Esophagus mucosa (tissue), 1 donor: ENCODE data around the gene FAM111B. TPM values are rescaled to one million over a fixed set of nuclear protein-coding genes. Genes with fewer than 3 reads are reported as not detected.
"Not testable (repeated sequence)": the region's sequence is repeated elsewhere in the genome, so short reads cannot be mapped to it uniquely, and the experiment has no call there.

Source experiments
- ATAC-seq: fragments of 200-7000 bp; cut with Tn5 transposase; one replicate; pipeline ENCODE4 v1.9.1; 2020
- total RNA-seq: library from RNA; stranded (reverse); gene quantifications from one replicate; pipeline ENCODE4 v1.2.4, GENCODE V29; 2023
- donor health status: DM: yes; HTN: yes; CAD: no.

Gene FAM111B
- total RNA-seq, 1 donor from 2014 or later = 9.6 TPM

GRCh38 chr11:59097938-59098337 lies 9.1 kb upstream of the FAM111B start:
- ATAC-seq = peak; percentile 25

- ATAC-seq = peak; percentile 46
Measured at GRCh38 chr11:59102259-59102765, 4.7 kb upstream of the FAM111B start.

- not testable (repeated sequence) for ATAC-seq
Measured at GRCh38 chr11:59107721-59108120, 684 bp downstream of the FAM111B start.

GRCh38 chr11:59112494-59112893 lies 5.5 kb downstream of the FAM111B start:
- no peak for ATAC-seq

GRCh38 chr11:59114344-59114743 lies 7.3 kb downstream of the FAM111B start:
- no peak for ATAC-seq

GRCh38 chr11:59115553-59115952 lies 8.5 kb downstream of the FAM111B start:
- no peak for ATAC-seq

GRCh38 chr11:59117774-59118173 lies 10.7 kb downstream of the FAM111B start:
- ATAC-seq = no peak

- ATAC-seq = no peak
Measured at GRCh38 chr11:59119826-59120225, 12.8 kb downstream of the FAM111B start.

GRCh38 chr11:59135648-59136461 lies 28.8 kb downstream of the FAM111B start:
- ATAC-seq = peak; percentile 91

GRCh38 chr11:59136551-59136950 lies 29.5 kb downstream of the FAM111B start:
- not testable (repeated sequence) for ATAC-seq

- ATAC-seq = no peak
Measured at GRCh38 chr11:59137190-59137589, 30.2 kb downstream of the FAM111B start.

- ATAC-seq = no peak
Measured at GRCh38 chr11:59138643-59139042, 31.6 kb downstream of the FAM111B start.

- no peak for ATAC-seq
Measured at GRCh38 chr11:59141191-59141590, 34.2 kb downstream of the FAM111B start.

GRCh38 chr11:59141673-59142460 lies 34.8 kb downstream of the FAM111B start:
- no peak for ATAC-seq

- ATAC-seq = peak; percentile 92
Measured at GRCh38 chr11:59142530-59143507, 35.8 kb downstream of the FAM111B start, which contains the start of gene FAM111A. TSS of gene FAM111A (plus strand) at chr11:59142856. CDS start at chr11:59148873, 6,017 bp downstream.

- no peak for ATAC-seq
Measured at GRCh38 chr11:59144096-59144495, 37.1 kb downstream of the FAM111B start.

- ATAC-seq = peak; percentile 82
Measured at GRCh38 chr11:59144579-59145345, 37.7 kb downstream of the FAM111B start.

- ATAC-seq = no peak
Measured at GRCh38 chr11:59145534-59145933, 38.5 kb downstream of the FAM111B start.

GRCh38 chr11:59151761-59152160 lies 44.7 kb downstream of the FAM111B start:
- ATAC-seq = no peak

- no peak for ATAC-seq
Measured at GRCh38 chr11:59152312-59152951, 45.4 kb downstream of the FAM111B start.

GRCh38 chr11:59154610-59155009 lies 47.6 kb downstream of the FAM111B start:
- ATAC-seq = no peak
